HG03103 (cell line): ENCODE results near the gene HMCES.
"Not testable (repeated sequence)": the region's sequence is repeated elsewhere in the genome, so short reads cannot be mapped to it uniquely, and the experiment has no call there.

Experiments used
- ATAC-seq: cut with Tn5 transposase; IDR thresholded peaks from one replicate; pipeline ENCODE4 v1.9.1; 2021; ENCODE audit warnings: low read depth; ENCODE audit not compliant: unreplicated experiment

HMCES gene

GRCh38 chr3:129317014-129317771 lies 38.5 kb downstream of the HMCES start:
- no peak for ATAC-seq

- ATAC-seq: no peak
Observed at GRCh38 chr3:129317848-129318247, 39.2 kb downstream of the HMCES start.

- no peak for ATAC-seq
Observed at GRCh38 chr3:129318921-129319320, 40.3 kb downstream of the HMCES start.

- ATAC-seq: no peak
Observed at GRCh38 chr3:129320261-129320660, 41.6 kb downstream of the HMCES start.

GRCh38 chr3:129320825-129321487 lies 42.3 kb downstream of the HMCES start:
- no peak for ATAC-seq

- ATAC-seq: no peak
Observed at GRCh38 chr3:129321887-129322286, 43.2 kb downstream of the HMCES start.

GRCh38 chr3:129323651-129324294 lies 45.1 kb downstream of the HMCES start:
- no peak for ATAC-seq

- ATAC-seq: no peak
Observed at GRCh38 chr3:129324855-129325254, 46.2 kb downstream of the HMCES start.

GRCh38 chr3:129325383-129325782 lies 46.7 kb downstream of the HMCES start:
- ATAC-seq: no peak

GRCh38 chr3:129326138-129326537 lies 47.5 kb downstream of the HMCES start:
- ATAC-seq: no peak

GRCh38 chr3:129326595-129326994 lies 47.9 kb downstream of the HMCES start:
- no peak for ATAC-seq

- ATAC-seq: no peak
Observed at GRCh38 chr3:129327510-129327909, 48.8 kb downstream of the HMCES start.

GRCh38 chr3:129329858-129330257 lies 51.2 kb downstream of the HMCES start:
- ATAC-seq: no peak

GRCh38 chr3:129330409-129330808 lies 51.7 kb downstream of the HMCES start:
- ATAC-seq: no peak

GRCh38 chr3:129333891-129334290 lies 55.2 kb downstream of the HMCES start:
- ATAC-seq: no peak

GRCh38 chr3:129336093-129336706 lies 57.5 kb downstream of the HMCES start:
- no peak for ATAC-seq

GRCh38 chr3:129337719-129338118 lies 59.0 kb downstream of the HMCES start:
- not testable (repeated sequence) for ATAC-seq

GRCh38 chr3:129339186-129339585 lies 60.5 kb downstream of the HMCES start:
- not testable (repeated sequence) for ATAC-seq

GRCh38 chr3:129339833-129340232 lies 61.2 kb downstream of the HMCES start:
- not testable (repeated sequence) for ATAC-seq

- ATAC-seq: no peak
Observed at GRCh38 chr3:129341331-129342141, 62.9 kb downstream of the HMCES start.
